H9 (cell line): Measurements from ENCODE around the gene MAGI1. TPM values are rescaled to one million over a fixed set of nuclear protein-coding genes. Genes with fewer than 3 reads are reported as not detected.

Experiments used
- DNase-seq: peaks from one replicate; pipeline ENCODE4 v3.0.0-alpha.2; 2017
- H2AFZ ChIP-seq: one replicate; pipeline ENCODE4 v1.6.1; 2013; ENCODE audit warnings: mild to moderate bottlenecking, low read length, control low read depth, moderate library complexity
- H2AK5ac ChIP-seq: 2 replicates; pipeline ENCODE4 v1.6.1; 2013; ENCODE audit warnings: low read length, control low read depth, mixed read lengths; ENCODE audit not compliant: insufficient read length
- H2BK120ac ChIP-seq: one replicate; pipeline ENCODE4 v1.6.1; 2013; ENCODE audit warnings: low read depth, mild to moderate bottlenecking, low read length, control low read depth, inconsistent platforms; ENCODE audit not compliant: poor library complexity, severe bottlenecking
- H2BK12ac ChIP-seq: 2 replicates; pipeline ENCODE4 v1.6.1; 2013; ENCODE audit warnings: low read length, control low read depth, mixed read lengths, low read depth; ENCODE audit not compliant: insufficient read length
- H2BK15ac ChIP-seq: 2 replicates; pipeline ENCODE4 v1.6.1; 2013; ENCODE audit warnings: low read depth, low read length, control low read depth
- H2BK20ac ChIP-seq: one replicate; pipeline ENCODE4 v1.6.1; 2013; ENCODE audit warnings: low read depth, mild to moderate bottlenecking, low read length, control low read depth, inconsistent platforms; ENCODE audit not compliant: poor library complexity, severe bottlenecking
- H2BK5ac ChIP-seq: 2 replicates; pipeline ENCODE4 v1.6.1; 2013; ENCODE audit warnings: low read length, control low read depth, mixed read lengths; ENCODE audit not compliant: insufficient read length
- H3K14ac ChIP-seq: 2 replicates; pipeline ENCODE4 v1.6.1; 2013; ENCODE audit warnings: low read length, control low read depth; ENCODE audit not compliant: insufficient read depth
- H3K18ac ChIP-seq: 2 replicates; pipeline ENCODE4 v1.6.1; 2013; ENCODE audit warnings: low read depth, mild to moderate bottlenecking, mixed read lengths, low read length, control low read depth; ENCODE audit not compliant: insufficient read length
- H3K23ac ChIP-seq: 2 replicates; pipeline ENCODE4 v1.6.1; 2013; ENCODE audit warnings: low read length, control low read depth, mixed read lengths, low read depth; ENCODE audit not compliant: insufficient read length
- H3K23me2 ChIP-seq: 2 replicates; pipeline ENCODE4 v1.6.1; 2013; ENCODE audit warnings: low read depth, mild to moderate bottlenecking, mixed read lengths, low read length, control low read depth; ENCODE audit not compliant: insufficient read length, poor library complexity, severe bottlenecking
- H3K27ac ChIP-seq: 2 replicates; pipeline ENCODE4 v1.5.1; 2013; ENCODE audit warnings: low read length, control low read depth, mixed read lengths, low read depth; ENCODE audit not compliant: insufficient read length
- H3K27me3 ChIP-seq: 2 replicates; pipeline ENCODE4 v1.6.1; 2013; ENCODE audit warnings: low read length, control low read depth, inconsistent platforms; ENCODE audit not compliant: insufficient read depth
- H3K4ac ChIP-seq: 2 replicates; pipeline ENCODE4 v1.6.1; 2013; ENCODE audit warnings: low read depth, mild to moderate bottlenecking, control low read depth, inconsistent platforms, low read length, moderate library complexity
- H3K4me1 ChIP-seq: 2 replicates; pipeline ENCODE4 v1.6.1; 2013; ENCODE audit warnings: low read length, control low read depth, inconsistent platforms; ENCODE audit not compliant: insufficient read depth
- H3K4me2 ChIP-seq: 2 replicates; pipeline ENCODE4 v1.6.1; 2013; ENCODE audit warnings: low read length, control low read depth, mixed read lengths; ENCODE audit not compliant: insufficient read length, insufficient read depth
- H3K56ac ChIP-seq: 2 replicates; pipeline ENCODE4 v1.6.1; 2013; ENCODE audit warnings: low read depth, mild to moderate bottlenecking, mixed read lengths, low read length, control low read depth; ENCODE audit not compliant: insufficient read length
- H3K79me1 ChIP-seq: 2 replicates; pipeline ENCODE4 v1.6.1; 2013; ENCODE audit warnings: low read depth, mild to moderate bottlenecking, moderate library complexity, low read length, control low read depth, inconsistent platforms; ENCODE audit not compliant: insufficient read depth, poor library complexity, severe bottlenecking
- H3K79me2 ChIP-seq: 2 replicates; pipeline ENCODE4 v1.6.1; 2013; ENCODE audit warnings: low read length, control low read depth, inconsistent platforms; ENCODE audit not compliant: insufficient read depth
- H3K9ac ChIP-seq: 2 replicates; pipeline ENCODE4 v1.6.1; 2013; ENCODE audit warnings: low read length, control low read depth, mixed read lengths; ENCODE audit not compliant: insufficient read length; ENCODE audit errors: extremely low read depth
- H3K9me3 ChIP-seq: one replicate; pipeline ENCODE4 v1.6.1; 2013; ENCODE audit warnings: low read depth, low read length, inconsistent platforms; ENCODE audit not compliant: control insufficient read depth
- H3T11ph ChIP-seq: one replicate; pipeline ENCODE4 v1.6.1; 2013; ENCODE audit warnings: mild to moderate bottlenecking, low read length, control low read depth, inconsistent platforms
- H4K20me1 ChIP-seq: one replicate; pipeline ENCODE4 v1.6.1; 2013; ENCODE audit not compliant: control insufficient read depth, insufficient read length, insufficient read depth
- H4K5ac ChIP-seq: 2 replicates; pipeline ENCODE4 v1.6.1; 2013; ENCODE audit warnings: low read depth, mild to moderate bottlenecking, mixed read lengths, low read length, control low read depth; ENCODE audit not compliant: insufficient read length
- H4K8ac ChIP-seq: replicated peaks from 2 replicates; pipeline ENCODE4 v1.6.1; 2013; ENCODE audit warnings: low read length, control low read depth, mixed read lengths, low read depth; ENCODE audit not compliant: insufficient read length
- H4K91ac ChIP-seq: 2 replicates; pipeline ENCODE4 v1.6.1; 2013; ENCODE audit warnings: low read depth, mild to moderate bottlenecking, moderate library complexity, mixed read lengths, low read length, control low read depth; ENCODE audit not compliant: insufficient read length
- H3K27ac Mint-ChIP-seq, 3 experiments: 2 replicates in 2 of 3; 3 replicates in 1 of 3; pipeline ENCODE4 v1.8.0; 2020 to 2021; ENCODE audit warnings: mixed read lengths in 3 of 3, mild to moderate bottlenecking in 1 of 3, moderate library complexity in 1 of 3
- H3K27me3 Mint-ChIP-seq: 2 replicates; pipeline ENCODE4 v1.8.0; 2021; ENCODE audit warnings: low read depth, mild to moderate bottlenecking, moderate library complexity, mixed read lengths
- H3K36me3 Mint-ChIP-seq, 3 experiments: 2 replicates in 2 of 3; 3 replicates in 1 of 3; pipeline ENCODE4 v1.8.0; 2020 to 2021; ENCODE audit warnings: low read depth in 3 of 3, mixed read lengths in 3 of 3; ENCODE audit not compliant: insufficient read depth in 1 of 3
- H3K4me1 Mint-ChIP-seq, 2 experiments: 2 replicates each; pipeline ENCODE4 v1.8.0; 2020; ENCODE audit warnings: mixed read lengths in 2 of 2
- H3K4me3 Mint-ChIP-seq, 2 experiments: 2 replicates in 1 of 2; 3 replicates in 1 of 2; pipeline ENCODE4 v1.8.0; 2020 to 2021; ENCODE audit warnings: mild to moderate bottlenecking in 2 of 2, mixed read lengths in 2 of 2, moderate library complexity in 1 of 2
- H3K9me3 Mint-ChIP-seq, 2 experiments: 2 replicates in 1 of 2; 3 replicates in 1 of 2; pipeline ENCODE4 v1.8.0; 2020; ENCODE audit warnings: mild to moderate bottlenecking in 2 of 2, mixed read lengths in 2 of 2, moderate library complexity in 1 of 2
- WGBS: extraction: QIAGEN DNeasy Blood & Tissue Kit; methylation state at CpG from one replicate; pipeline ENCODE4 v1.1.7; 2013; ENCODE audit warnings: missing lambda C conversion rate, low lambda C conversion rate, mixed read lengths; ENCODE audit not compliant: insufficient read length; ENCODE audit errors: extremely low coverage; 5-methylcytosine and 5-hydroxymethylcytosine counted together
- total RNA-seq: library from RNA; stranded (reverse); gene quantifications from 2 replicates; pipeline ENCODE4 v1.2.1, GENCODE V29; 2021
- TF ChIP-seq, protein P1 (sequence below): fragments of 200-600 bp; sonication (generic); conservative IDR thresholded peaks from 3 replicates; pipeline ENCODE4 v1.8.0; 2021; ENCODE audit warnings: antibody characterized with exemption, mild to moderate bottlenecking

MAGI1 gene
- total RNA-seq, 1 experiment from 2014 or later, result 65.7 TPM

- H2BK5ac ChIP-seq, result no peak overlapping the region
- no peaks in the 10 kb centered on the region for H3K27me3 ChIP-seq
- H4K20me1 ChIP-seq, result no peaks in the 10 kb centered on the region
- H2BK12ac ChIP-seq, result no peak overlapping the region
- H3K27ac ChIP-seq, result no peak overlapping the region
- Mint-ChIP-seq H3K9me3 (no peaks in the 10 kb centered on the region), H3K27me3 (no peaks in the 10 kb centered on the region), H3K4me1 (peaks cover 12 to 26% of the 10 kb centered on the region in 2 experiments), H3K36me3 (no peaks in the 10 kb centered on the region), H3K4me3 (no peak overlapping the region), H3K27ac (no peak overlapping the region)
- no peaks in the 10 kb centered on the region for H3K79me2 ChIP-seq
- H3T11ph ChIP-seq, result no peak overlapping the region
- no peak overlapping the region for H2BK20ac ChIP-seq
- no peaks in the 10 kb centered on the region; the same call in 1 of the 2 replicates for H3K4me1 ChIP-seq
- no peak overlapping the region for H3K56ac ChIP-seq
- H2BK120ac ChIP-seq, result no peak overlapping the region
- H2AFZ ChIP-seq, result no peak overlapping the region
- no peak overlapping the region for H3K23ac ChIP-seq
- no peak overlapping the region for H3K18ac ChIP-seq
- no peak overlapping the region for H3K4me2 ChIP-seq
- H3K9me3 ChIP-seq, result no peaks in the 10 kb centered on the region
- H2AK5ac ChIP-seq, result no peak overlapping the region
- H3K9ac ChIP-seq, result no peak overlapping the region
- H3K79me1 ChIP-seq, result no peaks in the 10 kb centered on the region
- H3K23me2 ChIP-seq, result no peaks in the 10 kb centered on the region
- TF ChIP-seq, protein P1, sequence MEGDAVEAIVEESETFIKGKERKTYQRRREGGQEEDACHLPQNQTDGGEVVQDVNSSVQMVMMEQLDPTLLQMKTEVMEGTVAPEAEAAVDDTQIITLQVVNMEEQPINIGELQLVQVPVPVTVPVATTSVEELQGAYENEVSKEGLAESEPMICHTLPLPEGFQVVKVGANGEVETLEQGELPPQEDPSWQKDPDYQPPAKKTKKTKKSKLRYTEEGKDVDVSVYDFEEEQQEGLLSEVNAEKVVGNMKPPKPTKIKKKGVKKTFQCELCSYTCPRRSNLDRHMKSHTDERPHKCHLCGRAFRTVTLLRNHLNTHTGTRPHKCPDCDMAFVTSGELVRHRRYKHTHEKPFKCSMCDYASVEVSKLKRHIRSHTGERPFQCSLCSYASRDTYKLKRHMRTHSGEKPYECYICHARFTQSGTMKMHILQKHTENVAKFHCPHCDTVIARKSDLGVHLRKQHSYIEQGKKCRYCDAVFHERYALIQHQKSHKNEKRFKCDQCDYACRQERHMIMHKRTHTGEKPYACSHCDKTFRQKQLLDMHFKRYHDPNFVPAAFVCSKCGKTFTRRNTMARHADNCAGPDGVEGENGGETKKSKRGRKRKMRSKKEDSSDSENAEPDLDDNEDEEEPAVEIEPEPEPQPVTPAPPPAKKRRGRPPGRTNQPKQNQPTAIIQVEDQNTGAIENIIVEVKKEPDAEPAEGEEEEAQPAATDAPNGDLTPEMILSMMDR, result no peak
- H4K5ac ChIP-seq, result no peak overlapping the region
- no peak overlapping the region for H4K91ac ChIP-seq
- H4K8ac ChIP-seq, result no peak overlapping the region
- H3K14ac ChIP-seq, result no peak overlapping the region
- WGBS, result no CpG with 5 or more reads among the region's 3 CpGs
- DNase-seq, result no peak
- no peak overlapping the region for H2BK15ac ChIP-seq
- H3K4ac ChIP-seq, result no peak overlapping the region
These were observed 255.6 kb downstream of the MAGI1 start for GRCh38 chr3:65783117-65783516.
